ENCODE results near the gene ATOH8. TPM values are rescaled to one million over a fixed set of nuclear protein-coding genes. Genes with fewer than 3 reads are reported as not detected.

The ATOH8 gene
- total and polyA plus RNA-seq, 2 donors (not counting 3 experiments of a cell fraction or from before 2014, with no cell fraction given) = 10.3 to 12.8 TPM

DNA sequence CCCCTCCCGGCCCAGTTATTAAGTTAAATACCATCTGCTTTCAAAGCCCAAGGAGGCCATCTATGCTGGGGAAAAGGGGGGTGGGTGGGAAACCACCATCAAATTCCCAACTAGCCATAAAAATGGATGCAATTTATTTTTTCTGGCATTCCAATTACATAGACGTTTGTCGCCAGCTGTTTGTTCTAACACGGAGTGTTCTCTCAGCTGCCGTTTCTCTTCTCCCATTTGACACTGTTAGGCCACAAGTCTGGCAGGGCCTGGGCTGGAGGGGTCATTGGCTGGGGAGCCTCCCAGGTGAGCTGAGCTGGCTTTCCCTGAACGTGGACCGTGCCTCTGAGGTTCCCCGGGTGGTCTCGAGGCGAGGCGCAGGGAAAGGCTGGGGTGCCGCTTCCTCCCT lies 16.6 kb downstream of the ATOH8 start:
- Histone ChIP-seq H3K27ac (ENCODE audit: insufficient read depth, low read depth, low read length) (peak overlapping the region; percentile 90), H3K4me2 (ENCODE audit: insufficient read depth, low read length) (no peak overlapping the region), H3K9ac (replicated peaks; ENCODE audit: extremely low read depth, insufficient read depth, low read length) (no peak overlapping the region), H3K36me3 (ENCODE audit: control insufficient read depth in 2 of 2, extremely low read depth in 1 of 2, insufficient read depth in 2 of 2, low read length in 2 of 2) (no peaks in the 10 kb centered on the region), H3K9me3 (replicated peaks; ENCODE audit: control insufficient read depth, insufficient read depth, low read length) (no peaks in the 10 kb centered on the region), H3K4me1 (ENCODE audit: control insufficient read depth, extremely low read depth, insufficient read depth, low read length) (peaks cover 56% of the 10 kb centered on the region), H3K9me1 (replicated peaks; ENCODE audit: control insufficient read depth, extremely low read depth, insufficient read depth, low read length) (no peaks in the 10 kb centered on the region), H3K4me3 (replicated peaks in 1 of 3; ENCODE audit: insufficient read depth in 1 of 3, low read depth in 1 of 3, low read length in 3 of 3) (no peak overlapping the region), H4K20me1 (replicated peaks; ENCODE audit: control insufficient read depth, extremely low read depth, insufficient read depth, low read length) (no peaks in the 10 kb centered on the region), H2AFZ (ENCODE audit: low read depth, low read length) (no peak overlapping the region), H3K27me3 (ENCODE audit: control insufficient read depth in 2 of 2, insufficient read depth in 2 of 2, low read length in 2 of 2) (no peaks in the 10 kb centered on the region), H3K79me2 (ENCODE audit: control insufficient read depth, insufficient read depth, low read length) (no peaks in the 10 kb centered on the region)
- FAIRE-seq = no peak
- dilution Hi-C loops (cut with MboI; ENCODE audit: extremely low pct_ligation_motif_present, low sequenced_read_pairs) = no loop called here
- ChIA-PET POLR2A (no interaction called here), CTCF (interaction anchor here (1.7 to 9.0 kb wide), 7 partner anchors 10 to 57 kb away, joined by 5 to 106 read pairs (median 15); partner anchors contain the start of gene ATOH8)
- no TSS peak for BruUV-seq (replicated peaks)
- intact Hi-C loops (cut with micrococcal nuclease) = no loop called here
- TF ChIP-seq, protein P1, sequence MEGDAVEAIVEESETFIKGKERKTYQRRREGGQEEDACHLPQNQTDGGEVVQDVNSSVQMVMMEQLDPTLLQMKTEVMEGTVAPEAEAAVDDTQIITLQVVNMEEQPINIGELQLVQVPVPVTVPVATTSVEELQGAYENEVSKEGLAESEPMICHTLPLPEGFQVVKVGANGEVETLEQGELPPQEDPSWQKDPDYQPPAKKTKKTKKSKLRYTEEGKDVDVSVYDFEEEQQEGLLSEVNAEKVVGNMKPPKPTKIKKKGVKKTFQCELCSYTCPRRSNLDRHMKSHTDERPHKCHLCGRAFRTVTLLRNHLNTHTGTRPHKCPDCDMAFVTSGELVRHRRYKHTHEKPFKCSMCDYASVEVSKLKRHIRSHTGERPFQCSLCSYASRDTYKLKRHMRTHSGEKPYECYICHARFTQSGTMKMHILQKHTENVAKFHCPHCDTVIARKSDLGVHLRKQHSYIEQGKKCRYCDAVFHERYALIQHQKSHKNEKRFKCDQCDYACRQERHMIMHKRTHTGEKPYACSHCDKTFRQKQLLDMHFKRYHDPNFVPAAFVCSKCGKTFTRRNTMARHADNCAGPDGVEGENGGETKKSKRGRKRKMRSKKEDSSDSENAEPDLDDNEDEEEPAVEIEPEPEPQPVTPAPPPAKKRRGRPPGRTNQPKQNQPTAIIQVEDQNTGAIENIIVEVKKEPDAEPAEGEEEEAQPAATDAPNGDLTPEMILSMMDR (IDR thresholded peaks at IDR 0.05; ENCODE audit: extremely low read depth in 1 of 2, insufficient read depth in 1 of 2, low read depth in 1 of 2, low read length in 2 of 2) = no peak
- no peak for TF ChIP-seq JUN (IDR thresholded peaks at IDR 0.05; ENCODE audit: borderline replicate concordance, insufficient read depth, insufficient read length, low read depth)
- DNase-seq (ENCODE audit: low read depth, low spot score) = no peak

DNA sequence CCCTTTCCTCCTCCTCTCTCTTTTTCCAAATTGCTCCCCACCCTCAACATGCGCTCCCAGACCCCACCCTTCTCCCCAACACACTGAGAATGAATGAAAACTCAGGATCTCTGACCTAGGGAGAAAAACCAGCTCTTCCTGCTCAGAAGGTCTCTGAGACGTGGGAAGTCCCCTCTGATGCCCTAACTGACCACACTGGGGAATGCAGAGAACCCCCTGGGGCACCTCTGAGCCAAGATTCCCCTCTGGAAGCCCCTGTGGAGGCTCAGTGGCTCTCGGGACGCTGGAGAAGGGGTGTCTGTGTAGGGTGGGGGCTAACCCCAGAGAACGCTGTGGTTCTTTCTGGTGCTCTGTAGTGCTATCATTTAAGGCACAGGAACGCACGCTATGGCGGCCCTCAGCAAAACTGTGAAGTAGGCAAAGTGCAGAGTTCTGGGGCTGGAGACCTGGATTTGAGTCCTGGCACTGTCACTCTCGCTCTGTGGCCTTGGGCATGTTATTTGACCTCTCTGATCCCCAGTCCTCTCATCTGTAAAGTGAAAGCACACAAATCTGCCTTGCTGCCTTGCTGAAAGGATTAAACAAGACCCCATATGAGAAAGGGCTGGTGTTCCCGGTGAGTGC lies 17.1 kb downstream of the ATOH8 start:
- H3K9me1 ChIP-seq (replicated peaks; ENCODE audit: control insufficient read depth, extremely low read depth, insufficient read depth, low read length) = no peaks in the 10 kb centered on the region
- dilution Hi-C loops (cut with MboI; ENCODE audit: extremely low pct_ligation_motif_present, low sequenced_read_pairs) = no loop called here
- H3K79me2 ChIP-seq (ENCODE audit: control insufficient read depth, insufficient read depth, low read length) = no peaks in the 10 kb centered on the region
- no peak overlapping the region for H2AFZ ChIP-seq (ENCODE audit: low read depth, low read length)
- H3K4me3 ChIP-seq (replicated peaks in 1 of 3; ENCODE audit: insufficient read depth in 1 of 3, low read depth in 1 of 3, low read length in 3 of 3) = no peak overlapping the region
- ChIA-PET POLR2A (interaction anchor here (0.8 to 1.8 kb wide), 2 partner anchors 26 to 29 kb away, joined by 9 to 14 read pairs; no protein-coding TSS in a partner anchor), CTCF (interaction anchor here (1.7 to 9.0 kb wide), 12 partner anchors 10 to 122 kb away, joined by 5 to 106 read pairs (median 12); partner anchors contain the start of gene ATOH8)
- no peaks in the 10 kb centered on the region for H3K36me3 ChIP-seq (ENCODE audit: control insufficient read depth in 2 of 2, extremely low read depth in 1 of 2, insufficient read depth in 2 of 2, low read length in 2 of 2)
- H3K9me3 ChIP-seq (replicated peaks; ENCODE audit: control insufficient read depth, insufficient read depth, low read length) = no peaks in the 10 kb centered on the region
- no TSS peak for BruUV-seq (replicated peaks)
- intact Hi-C loops (cut with micrococcal nuclease) = no loop called here
- no peak for TF ChIP-seq FOS (IDR thresholded peaks at IDR 0.05; ENCODE audit: borderline replicate concordance, insufficient read depth, low read length)
- no peak for TF ChIP-seq MYC (IDR thresholded peaks at IDR 0.05; ENCODE audit: low read depth, low read length)
- TF ChIP-seq POLR2AphosphoS5 (IDR thresholded peaks at IDR 0.05; ENCODE audit: insufficient read depth, low read depth, low read length) = no peak
- TF ChIP-seq, protein P1 (IDR thresholded peaks at IDR 0.05; ENCODE audit: extremely low read depth in 1 of 2, insufficient read depth in 1 of 2, low read depth in 1 of 2, low read length in 2 of 2) = no peak
- no peak for TF ChIP-seq JUN (IDR thresholded peaks at IDR 0.05; ENCODE audit: borderline replicate concordance, insufficient read depth, insufficient read length, low read depth)
- TF ChIP-seq, protein P2, sequence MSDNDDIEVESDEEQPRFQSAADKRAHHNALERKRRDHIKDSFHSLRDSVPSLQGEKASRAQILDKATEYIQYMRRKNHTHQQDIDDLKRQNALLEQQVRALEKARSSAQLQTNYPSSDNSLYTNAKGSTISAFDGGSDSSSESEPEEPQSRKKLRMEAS (IDR thresholded peaks at IDR 0.05; ENCODE audit: insufficient read depth, insufficient read length) = no peak
- TF ChIP-seq POLR2A (IDR thresholded peaks at IDR 0.05; ENCODE audit: low read depth, low read length) = no peak
- TF ChIP-seq EZH2 (IDR thresholded peaks at IDR 0.05; ENCODE audit: borderline replicate concordance, low read depth, low read length, severe bottlenecking) = no peak
- TF ChIP-seq GATA2 (IDR thresholded peaks at IDR 0.05; ENCODE audit: insufficient read depth, insufficient read length, low read depth, low read length) = no peak
- peak overlapping the region; percentile 90 for H3K27ac ChIP-seq (ENCODE audit: insufficient read depth, low read depth, low read length)
- no peak overlapping the region for H3K9ac ChIP-seq (replicated peaks; ENCODE audit: extremely low read depth, insufficient read depth, low read length)
- H3K27me3 ChIP-seq (ENCODE audit: control insufficient read depth in 2 of 2, insufficient read depth in 2 of 2, low read length in 2 of 2) = no peaks in the 10 kb centered on the region
- DNase-seq (ENCODE audit: low read depth, low spot score) = no peak
- H4K20me1 ChIP-seq (replicated peaks; ENCODE audit: control insufficient read depth, extremely low read depth, insufficient read depth, low read length) = no peaks in the 10 kb centered on the region
- FAIRE-seq = peak; percentile 35
- no peak overlapping the region for H3K4me2 ChIP-seq (ENCODE audit: insufficient read depth, low read length)
- peaks cover 51% of the 10 kb centered on the region for H3K4me1 ChIP-seq (ENCODE audit: control insufficient read depth, extremely low read depth, insufficient read depth, low read length)

Data from endothelial cell of umbilical vein (primary cell).